ENCODE results near the gene MBP.

The MBP gene

DNA sequence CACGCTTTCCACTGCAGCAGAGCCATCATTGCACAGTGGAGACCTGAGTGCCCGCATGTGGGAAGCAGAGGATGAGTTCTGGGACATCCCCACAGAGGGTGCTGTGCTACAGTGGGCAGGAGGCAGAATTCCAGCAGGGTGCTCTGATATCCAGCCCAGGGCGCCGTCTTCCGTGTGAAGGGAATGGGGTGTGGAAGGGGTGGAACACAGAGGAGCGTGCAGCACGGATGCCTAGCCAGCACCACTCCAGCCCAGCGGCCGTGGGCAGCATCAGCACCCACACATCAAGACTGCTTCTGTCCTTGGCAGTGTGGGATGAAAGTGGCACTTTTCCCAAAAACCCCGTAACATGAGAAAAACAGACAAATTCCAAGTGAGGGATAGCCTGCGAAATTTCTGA, 175.9 kb downstream of the MBP start:
- no peak for TF ChIP-seq CTCF (IDR thresholded peaks at IDR 0.05; ENCODE audit: poor library complexity, severe bottlenecking)
- H3K36me3 ChIP-seq (ENCODE audit: low read depth) = peaks cover 34% of the 10 kb centered on the region
- H3K27me3 ChIP-seq (ENCODE audit: insufficient read depth, poor library complexity, severe bottlenecking) = no peaks in the 10 kb centered on the region
- ATAC-seq (ENCODE audit: low read depth) (no peak), DNase-seq (ENCODE audit: low spot score) (no peak)
- H3K4me3 ChIP-seq (ENCODE audit: severe bottlenecking) = no peak overlapping the region
- no peaks in the 10 kb centered on the region for H3K4me1 ChIP-seq (ENCODE audit: insufficient read depth, poor library complexity, severe bottlenecking)
- H3K9me3 ChIP-seq (ENCODE audit: severe bottlenecking) = no peaks in the 10 kb centered on the region
- H3K27ac ChIP-seq (ENCODE audit: poor library complexity, severe bottlenecking) = no peak overlapping the region

DNA sequence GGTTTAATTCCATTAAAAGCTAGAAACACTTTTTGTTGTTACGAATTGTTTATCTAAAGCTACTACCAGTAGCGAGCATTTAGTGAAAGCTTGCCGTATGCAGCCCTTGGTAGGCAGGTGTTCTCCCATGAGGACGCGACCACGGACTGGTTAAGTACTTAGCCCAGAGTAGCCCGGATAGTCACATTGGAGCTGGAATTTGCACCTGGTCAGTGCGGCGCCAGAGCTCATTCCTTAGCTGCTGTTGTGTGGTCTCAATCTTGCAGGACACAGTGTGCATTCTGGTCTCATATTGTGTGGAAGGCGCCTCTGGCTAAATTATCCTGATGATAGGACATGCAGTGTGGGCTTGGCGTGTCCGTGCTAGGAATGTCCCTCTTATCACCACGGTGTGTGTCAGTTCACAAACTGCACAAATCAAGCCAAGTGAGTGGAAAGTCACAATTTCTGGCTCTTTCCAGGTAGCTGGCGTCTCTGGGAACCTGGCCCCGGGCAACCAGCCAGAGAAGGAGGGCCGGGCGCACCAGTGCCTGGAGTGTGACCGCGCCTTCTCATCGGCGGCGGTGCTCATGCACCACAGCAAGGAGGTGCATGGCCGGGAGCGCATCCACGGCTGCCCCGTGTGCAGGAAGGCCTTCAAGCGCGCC, 176.9 kb downstream of the MBP start:
- H3K9me3 ChIP-seq (ENCODE audit: severe bottlenecking) = no peaks in the 10 kb centered on the region
- no peak for TF ChIP-seq CTCF (IDR thresholded peaks at IDR 0.05; ENCODE audit: poor library complexity, severe bottlenecking)
- peaks cover 24% of the 10 kb centered on the region for H3K36me3 ChIP-seq (ENCODE audit: low read depth)
- no peaks in the 10 kb centered on the region for H3K27me3 ChIP-seq (ENCODE audit: insufficient read depth, poor library complexity, severe bottlenecking)
- no peak overlapping the region for H3K4me3 ChIP-seq (ENCODE audit: severe bottlenecking)
- ATAC-seq (ENCODE audit: low read depth) (no peak), DNase-seq (ENCODE audit: low spot score) (no peak)
- H3K27ac ChIP-seq (ENCODE audit: poor library complexity, severe bottlenecking) = no peak overlapping the region
- no peaks in the 10 kb centered on the region for H3K4me1 ChIP-seq (ENCODE audit: insufficient read depth, poor library complexity, severe bottlenecking)

GRCh38 chr18:76953583-76954233, 178.9 kb downstream of the MBP start:
- peaks cover 23% of the 10 kb centered on the region for H3K36me3 ChIP-seq (ENCODE audit: low read depth)

GRCh38 chr18:76953156-76953555, 179.4 kb downstream of the MBP start:
- no peak overlapping the region for H3K4me3 ChIP-seq (ENCODE audit: severe bottlenecking)
- no peak overlapping the region for H3K27ac ChIP-seq (ENCODE audit: poor library complexity, severe bottlenecking)
- no peaks in the 10 kb centered on the region for H3K9me3 ChIP-seq (ENCODE audit: severe bottlenecking)
- H3K27me3 ChIP-seq (ENCODE audit: insufficient read depth, poor library complexity, severe bottlenecking) = no peaks in the 10 kb centered on the region
- ATAC-seq (ENCODE audit: low read depth) (no peak), DNase-seq (ENCODE audit: low spot score) (no peak)
- peaks cover 21% of the 10 kb centered on the region for H3K36me3 ChIP-seq (ENCODE audit: low read depth)
- no peak for TF ChIP-seq CTCF (IDR thresholded peaks at IDR 0.05; ENCODE audit: poor library complexity, severe bottlenecking)
- H3K4me1 ChIP-seq (ENCODE audit: insufficient read depth, poor library complexity, severe bottlenecking) = no peaks in the 10 kb centered on the region

More at GRCh38 chr18:76953583-76954233, 178.9 kb downstream of the MBP start:
- ATAC-seq (ENCODE audit: low read depth) (no peak), DNase-seq (ENCODE audit: low spot score) (no peak)
- Histone ChIP-seq H3K27me3 (ENCODE audit: insufficient read depth, poor library complexity, severe bottlenecking) (no peaks in the 10 kb centered on the region), H3K4me1 (ENCODE audit: insufficient read depth, poor library complexity, severe bottlenecking) (no peaks in the 10 kb centered on the region), H3K9me3 (ENCODE audit: severe bottlenecking) (no peaks in the 10 kb centered on the region), H3K4me3 (ENCODE audit: severe bottlenecking) (no peak overlapping the region), H3K27ac (ENCODE audit: poor library complexity, severe bottlenecking) (no peak overlapping the region)
- TF ChIP-seq CTCF (IDR thresholded peaks at IDR 0.05; ENCODE audit: poor library complexity, severe bottlenecking) = no peak

DNA sequence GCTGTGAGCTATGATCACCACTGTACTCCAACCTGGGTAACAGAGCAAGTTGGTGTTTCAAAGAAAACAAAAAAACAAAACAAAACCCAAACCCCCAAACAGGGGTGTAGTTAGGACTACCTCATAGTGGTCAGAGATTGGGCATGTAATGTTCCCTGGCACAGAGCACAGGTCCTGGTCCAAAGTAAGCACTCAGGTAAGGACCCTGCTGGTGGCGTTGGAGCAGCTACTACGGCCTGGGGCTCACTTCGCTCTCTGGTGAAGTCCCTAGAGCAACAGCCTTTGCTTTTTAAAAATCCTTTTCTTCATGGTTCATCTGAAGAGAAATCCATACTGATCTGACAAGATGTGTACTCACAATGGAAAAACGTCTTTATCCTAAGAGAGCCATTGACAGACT, 179.8 kb downstream of the MBP start:
- Histone ChIP-seq H3K9me3 (ENCODE audit: severe bottlenecking) (no peaks in the 10 kb centered on the region), H3K4me3 (ENCODE audit: severe bottlenecking) (no peak overlapping the region), H3K27me3 (ENCODE audit: insufficient read depth, poor library complexity, severe bottlenecking) (no peaks in the 10 kb centered on the region), H3K36me3 (ENCODE audit: low read depth) (peaks cover 21% of the 10 kb centered on the region), H3K4me1 (ENCODE audit: insufficient read depth, poor library complexity, severe bottlenecking) (no peaks in the 10 kb centered on the region), H3K27ac (ENCODE audit: poor library complexity, severe bottlenecking) (no peak overlapping the region)
- no peak for ATAC-seq (ENCODE audit: low read depth)
- no peak for TF ChIP-seq CTCF (IDR thresholded peaks at IDR 0.05; ENCODE audit: poor library complexity, severe bottlenecking)
- no peak for DNase-seq (ENCODE audit: low spot score)
